GOT3 (cell line): ENCODE data around the gene AFAP1.
A peak's percentile ranks its signal among the peaks of the same experiment; 100 is the strongest.
"Not testable (repeated sequence)": the region's sequence is repeated elsewhere in the genome, so short reads cannot be mapped to it uniquely, and the experiment has no call there.

Experiments used
- DNase-seq: peaks from one replicate; lab custom pipeline; 2025; ENCODE audit warnings: mixed read lengths; lab: John Stamatoyannopoulos, UW

The AFAP1 gene

DNA sequence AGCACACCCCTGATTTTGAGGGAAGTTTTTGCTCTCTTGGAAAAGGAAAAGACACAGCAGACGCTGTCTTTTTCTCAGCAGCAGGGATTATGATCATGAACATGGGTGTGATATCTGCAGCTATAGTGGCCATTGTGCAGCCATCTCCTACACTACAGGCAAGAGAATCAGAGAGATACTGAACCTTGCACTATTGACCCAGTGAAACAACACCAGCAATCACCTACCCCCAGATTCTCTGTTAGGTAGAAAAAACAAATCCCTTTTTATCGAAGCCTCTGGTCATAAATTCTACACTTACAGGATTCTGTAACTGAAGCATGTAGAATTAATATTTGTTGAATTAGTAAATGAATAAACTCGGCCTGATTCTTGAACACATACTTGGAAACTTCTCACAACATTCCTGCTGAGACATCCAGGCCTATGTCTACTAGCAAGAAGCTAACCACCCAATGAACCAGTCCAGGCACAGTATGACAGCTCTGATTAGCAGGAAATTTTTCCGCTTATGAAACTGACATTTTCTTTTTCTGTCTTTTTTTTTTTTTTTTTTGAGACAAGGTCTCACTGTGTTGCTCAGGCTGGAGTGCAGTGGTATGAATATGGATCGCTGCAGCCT, 5.0 kb upstream of the AFAP1 start:
- no peak for DNase-seq

DNA sequence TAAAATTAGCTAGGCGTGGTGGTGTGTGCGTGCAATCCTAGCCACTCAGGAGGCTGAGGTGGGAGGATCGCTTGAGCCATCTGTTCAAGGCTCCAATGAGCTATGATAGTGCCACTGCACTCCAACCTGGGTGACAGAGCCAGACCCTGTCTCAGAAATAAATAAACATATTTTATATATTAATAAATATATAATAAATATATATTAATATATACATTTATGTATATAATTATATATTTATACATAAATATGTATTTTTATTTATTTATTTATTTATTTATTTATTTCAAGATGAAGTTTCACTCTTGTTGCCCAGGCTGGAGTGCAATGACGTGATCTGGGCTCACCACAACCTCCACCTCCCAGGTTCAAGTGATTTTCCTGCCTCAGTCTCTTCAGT, 4.0 kb upstream of the AFAP1 start:
- DNase-seq: not testable (repeated sequence)

DNA sequence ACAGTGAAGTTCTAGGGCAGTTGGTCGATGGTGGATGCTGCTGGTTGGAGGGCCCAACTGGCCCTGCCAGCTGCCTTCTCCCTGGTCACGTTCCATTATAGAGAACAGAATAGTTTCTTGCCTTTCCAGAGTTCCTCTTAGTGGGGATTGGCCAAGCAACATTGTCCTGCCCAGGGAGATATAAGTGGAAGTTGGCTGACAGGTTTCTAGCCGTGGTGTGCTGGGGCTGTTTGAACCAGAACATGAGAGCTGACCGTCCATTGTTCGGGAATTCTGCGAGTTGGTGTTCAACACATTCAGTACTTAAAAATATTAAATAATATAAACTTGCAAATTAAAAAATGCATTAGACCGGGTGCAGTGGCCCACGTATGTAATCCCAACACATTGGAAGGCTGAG, 3.5 kb upstream of the AFAP1 start:
- DNase-seq: no peak

GRCh38 chr4:7941965-7942496, 2.4 kb upstream of the AFAP1 start:
- DNase-seq: no peak

DNA sequence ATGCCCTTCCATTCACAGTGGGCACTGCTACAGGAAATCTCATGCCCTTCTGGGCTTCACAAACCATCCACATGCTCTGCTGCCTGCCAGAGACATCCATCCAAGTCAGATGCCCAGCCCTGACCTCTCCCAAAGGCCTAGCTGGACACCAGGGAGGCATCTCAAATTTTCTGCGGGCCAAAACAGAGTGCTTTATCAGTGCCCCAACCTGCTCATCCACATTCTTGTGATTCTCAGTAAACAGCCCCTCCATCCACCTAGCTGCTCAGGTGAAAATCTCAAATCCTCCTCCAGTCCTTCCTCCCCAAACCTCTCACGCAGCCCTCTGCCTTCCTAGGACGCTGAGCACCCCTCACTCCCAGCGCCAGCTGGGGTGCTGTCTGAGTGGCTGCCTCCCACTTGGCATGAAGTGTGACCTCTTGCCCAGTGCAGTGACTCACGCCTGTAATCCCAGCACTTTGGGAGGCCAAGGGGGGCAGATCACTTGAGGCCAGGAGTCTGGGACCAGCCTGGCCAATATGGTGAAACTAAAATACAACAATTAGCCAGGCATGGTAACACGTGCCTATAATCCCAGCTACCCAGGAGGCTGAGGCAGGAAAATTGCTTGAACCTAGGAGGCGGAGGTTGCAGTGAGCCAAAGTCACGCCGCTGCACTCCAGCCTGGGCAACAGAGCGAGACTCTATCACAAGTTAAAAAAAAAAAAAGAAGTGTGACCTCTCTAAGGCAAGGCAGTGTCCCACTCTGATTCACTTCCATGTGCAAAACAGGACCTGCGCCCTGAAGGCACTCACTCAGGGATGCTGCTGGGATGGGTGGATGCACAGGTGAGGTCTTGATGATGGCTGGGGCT, 1.7 kb upstream of the AFAP1 start:
- peak; percentile 22 for DNase-seq

DNA sequence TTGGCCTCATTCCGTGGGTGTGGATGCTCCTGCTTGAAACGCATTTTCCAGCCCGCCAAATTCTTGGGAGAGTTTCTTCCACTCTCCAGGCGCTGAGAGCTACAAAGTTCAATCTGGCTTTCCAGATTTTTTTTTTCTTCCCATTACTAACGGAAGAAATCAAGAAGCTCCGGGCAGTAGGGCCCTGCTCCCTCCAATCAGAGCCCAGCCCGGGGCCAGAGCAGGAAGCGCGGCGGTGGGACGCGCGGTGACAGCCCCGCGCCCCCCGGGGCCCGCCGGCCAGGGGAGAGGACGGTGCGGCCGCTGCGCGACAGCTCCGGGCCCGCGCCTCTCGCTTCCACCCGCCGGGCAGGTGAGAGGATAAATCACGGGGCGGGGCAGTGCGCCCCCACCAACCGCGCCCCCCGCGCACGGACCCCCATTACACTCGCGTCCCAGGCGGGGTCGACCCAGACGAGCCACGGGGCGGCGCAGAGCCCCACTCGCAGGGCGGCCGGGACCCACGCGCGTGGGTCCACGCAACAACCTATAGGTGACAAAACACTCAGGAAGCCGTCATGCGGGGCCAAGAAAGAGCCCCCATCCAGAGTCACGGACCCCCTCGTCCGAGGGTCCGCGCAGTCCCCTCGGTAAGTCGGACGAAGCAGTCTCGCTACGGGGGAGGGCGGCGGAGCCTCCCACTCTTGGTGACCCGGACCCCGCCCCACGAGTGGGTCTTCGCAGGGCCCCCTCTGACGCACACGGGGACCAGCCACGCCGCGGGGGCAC, 868 bp downstream of the AFAP1 start:
- DNase-seq: no peak

- DNase-seq: no peak
These were observed 1.4 kb downstream of the AFAP1 start for GRCh38 chr4:7938266-7938608.

- DNase-seq: no peak
These were observed 2.7 kb downstream of the AFAP1 start for GRCh38 chr4:7937006-7937405.

DNA sequence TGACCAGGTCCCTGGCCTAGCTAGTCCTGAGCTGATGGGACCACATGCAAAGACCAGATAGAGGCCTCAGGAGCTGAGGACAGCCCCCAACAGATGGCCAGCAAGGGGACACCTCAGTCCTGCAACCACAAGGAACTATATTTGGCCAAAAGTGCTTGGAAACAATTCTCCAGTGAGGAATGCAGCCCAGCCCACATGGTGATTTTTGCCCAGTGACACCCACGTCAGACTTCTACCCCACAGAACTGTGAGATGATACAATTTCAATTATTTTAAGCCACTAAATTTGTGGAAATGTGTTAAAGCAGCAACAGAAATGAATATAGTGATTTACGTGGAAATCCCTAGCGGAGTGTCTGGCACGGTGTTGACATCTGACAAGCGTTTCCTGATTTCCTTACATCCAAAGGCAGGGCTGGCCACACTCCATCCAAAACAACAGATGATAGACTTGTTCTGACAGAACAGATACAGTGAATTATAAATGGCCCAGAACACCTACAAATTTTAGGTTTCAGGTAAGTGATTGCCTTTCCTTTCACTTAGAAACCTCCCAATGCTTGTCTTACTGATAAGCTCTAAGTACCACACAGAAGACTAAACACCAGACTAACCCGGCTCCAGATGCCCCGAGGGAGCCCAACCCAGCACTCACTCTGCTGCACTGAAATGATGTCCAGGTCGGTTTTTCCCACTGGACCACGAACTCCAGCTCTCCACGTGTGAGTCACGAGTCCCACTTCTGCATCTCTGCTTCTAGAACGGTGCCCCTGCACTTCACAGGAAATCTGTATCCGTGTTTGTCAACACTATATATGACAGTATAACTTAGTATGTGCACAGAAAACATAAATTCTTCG, 5.8 kb downstream of the AFAP1 start:
- no peak for DNase-seq

DNA sequence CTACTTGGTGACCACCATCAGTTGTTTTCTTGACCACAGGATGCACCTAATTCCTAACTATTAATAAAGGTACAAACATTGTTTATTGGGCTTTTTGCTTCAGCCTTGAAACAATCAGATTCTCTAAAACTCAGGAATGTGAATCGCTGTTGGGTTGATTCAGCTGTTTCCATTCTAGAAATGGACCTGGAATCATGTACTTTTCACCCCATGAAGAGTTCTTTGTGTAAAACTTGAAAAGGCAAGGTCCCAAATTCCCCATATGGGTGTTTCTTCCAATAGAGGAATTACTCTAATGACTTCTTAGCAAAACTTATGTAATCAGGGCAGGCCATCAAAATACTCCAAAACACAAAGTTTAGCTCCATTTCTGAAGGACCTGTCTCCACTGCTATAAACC, 7.4 kb downstream of the AFAP1 start:
- no peak for DNase-seq

- DNase-seq: no peak
These were observed 10.3 kb downstream of the AFAP1 start for GRCh38 chr4:7929118-7929951.

- no peak for DNase-seq
These were observed 10.9 kb downstream of the AFAP1 start for GRCh38 chr4:7928711-7929110.

GRCh38 chr4:7926822-7927221, 12.8 kb downstream of the AFAP1 start:
- DNase-seq: no peak

- no peak for DNase-seq
These were observed 15.1 kb downstream of the AFAP1 start for GRCh38 chr4:7924570-7924969.

- DNase-seq: no peak
These were observed 15.5 kb downstream of the AFAP1 start for GRCh38 chr4:7924163-7924562.

DNA sequence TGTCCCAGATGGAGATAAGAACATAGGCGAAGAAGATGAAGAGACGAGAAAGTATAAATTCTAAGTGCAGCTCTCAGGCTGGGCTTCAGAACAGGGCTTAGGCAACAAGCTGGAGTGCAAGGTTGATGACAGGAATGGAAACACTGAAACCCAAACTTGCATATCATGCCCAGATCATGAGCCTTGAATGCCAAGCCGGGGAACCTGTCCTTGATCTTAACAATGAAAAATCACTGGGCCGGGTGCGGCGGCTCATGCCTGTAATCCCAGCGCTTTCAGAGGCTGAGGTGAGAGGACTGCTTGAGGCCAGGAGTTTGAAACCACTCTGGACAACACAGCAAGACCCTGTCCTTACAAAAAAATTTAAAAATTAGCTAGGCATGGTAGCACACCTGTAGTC, 17.2 kb downstream of the AFAP1 start:
- DNase-seq: no peak

- no peak for DNase-seq
These were observed 20.7 kb downstream of the AFAP1 start for GRCh38 chr4:7918981-7919380.

DNA sequence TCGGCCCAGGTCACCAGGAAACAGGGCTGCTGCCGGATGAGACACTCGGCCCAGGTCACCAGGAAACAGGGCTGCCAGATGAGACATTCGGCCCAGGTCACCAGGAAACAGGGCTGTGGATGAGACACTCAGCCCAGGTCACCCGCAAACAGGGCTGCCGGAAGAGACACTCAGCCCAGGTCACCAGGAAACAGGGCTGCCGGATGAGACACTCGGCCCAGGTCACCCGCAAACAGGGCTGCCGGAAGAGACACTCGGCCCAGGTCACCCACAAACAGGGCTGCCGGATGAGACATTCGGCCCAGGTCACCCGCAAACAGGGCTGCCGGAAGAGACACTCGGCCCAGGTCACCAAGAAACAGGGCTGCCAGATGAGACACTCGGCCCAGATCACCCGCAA, 21.5 kb downstream of the AFAP1 start:
- DNase-seq: not testable (repeated sequence)

- no peak for DNase-seq
These were observed 22.0 kb downstream of the AFAP1 start for GRCh38 chr4:7917669-7918068.

DNA sequence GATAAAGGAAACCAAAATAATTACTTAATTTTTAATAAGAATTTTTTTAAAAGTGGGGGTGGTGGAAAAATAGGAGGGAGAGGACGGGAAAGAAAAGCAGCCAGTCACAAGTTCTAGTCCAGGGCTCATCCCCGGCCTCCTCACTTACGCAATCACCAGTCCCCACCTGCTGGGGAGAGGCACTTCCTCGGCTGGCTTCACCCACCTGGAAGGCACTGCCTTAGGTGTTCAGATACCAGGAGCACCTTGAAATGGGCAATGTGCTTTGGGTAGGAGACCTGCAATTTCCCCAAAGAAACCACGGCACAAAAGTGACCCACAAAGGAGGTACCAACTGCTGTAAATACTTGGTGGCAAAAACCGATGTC, 23.8 kb downstream of the AFAP1 start:
- DNase-seq: no peak

DNA sequence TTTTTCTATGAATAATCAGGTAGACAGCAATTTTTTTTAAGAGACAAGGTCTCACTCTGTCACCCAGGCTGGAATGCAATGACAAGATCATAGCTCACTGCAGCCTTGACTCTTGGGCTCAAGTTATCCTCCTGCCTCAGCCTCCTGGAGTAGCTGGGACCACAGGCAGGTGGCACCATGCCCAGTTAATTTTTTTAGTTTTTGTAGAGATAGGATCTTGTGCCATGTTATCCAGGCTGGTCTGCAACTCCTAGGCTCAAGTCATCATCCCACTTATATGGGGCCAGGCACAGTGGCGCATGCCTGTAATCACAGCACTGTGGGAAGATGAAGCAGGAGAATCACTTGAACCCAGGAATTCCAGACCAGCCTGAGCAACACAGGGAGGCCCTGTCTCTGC, 26.8 kb downstream of the AFAP1 start:
- DNase-seq: no peak
